ENCODE results near the gene LGALS1. TPM values are rescaled to one million over a fixed set of nuclear protein-coding genes. Genes with fewer than 3 reads are reported as not detected.
"Not testable (repeated sequence)": the region's sequence is repeated elsewhere in the genome, so short reads cannot be mapped to it uniquely, and the experiment has no call there.

Gene LGALS1
- total RNA-seq, 1 experiment from 2014 or later: 7,611 TPM

DNA sequence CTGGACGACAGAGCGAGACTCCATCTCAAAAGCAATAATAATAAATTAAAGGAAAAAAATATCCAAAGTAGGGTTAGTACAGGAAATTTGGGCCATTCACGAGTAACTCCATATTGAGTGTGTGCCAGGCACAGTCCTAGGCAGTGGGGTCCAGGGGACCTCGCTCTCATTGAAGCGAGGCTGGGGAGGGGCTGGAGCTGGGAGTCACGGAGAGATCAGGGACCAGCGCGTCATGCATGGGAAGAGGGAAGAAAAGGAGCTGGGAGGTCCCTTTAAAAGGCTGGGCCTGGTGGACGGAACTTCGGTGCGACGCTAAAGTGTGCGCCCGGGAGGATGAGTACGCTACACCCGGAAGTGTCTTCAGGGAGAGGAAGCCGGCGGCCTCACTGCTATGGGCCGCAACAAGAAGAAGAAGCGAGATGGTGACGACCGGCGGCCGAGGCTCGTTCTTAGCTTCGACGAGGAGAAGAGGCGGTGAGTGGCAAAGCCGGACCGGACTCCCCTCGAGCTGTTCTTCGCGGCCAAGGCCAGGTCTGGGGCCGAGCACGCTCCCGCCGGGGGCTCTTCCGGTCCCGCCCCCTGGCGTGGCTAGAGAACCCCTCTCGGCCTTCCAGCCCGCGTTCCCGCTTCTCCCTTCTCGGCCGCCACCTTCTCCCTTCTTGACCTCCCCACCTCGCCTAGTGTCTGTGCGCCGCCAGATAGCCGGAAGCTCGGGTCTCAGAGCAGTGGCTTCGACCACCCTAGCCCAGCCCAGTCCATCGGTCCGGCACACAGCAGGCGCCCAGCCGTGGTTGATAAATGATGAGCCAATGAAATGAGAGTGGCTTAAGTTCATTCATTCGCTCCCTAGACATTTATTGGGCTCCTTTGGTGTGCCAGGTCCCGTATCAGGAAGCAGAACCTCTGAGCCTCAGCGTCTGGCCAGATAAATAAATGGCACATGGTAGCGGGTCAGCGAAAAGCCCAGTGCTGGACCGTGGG is 10.9 kb downstream of the LGALS1 start, which contains the start of gene NOL12:
Gene NOL12, plus strand, starts transcription at position 342 of the 981 bp plus-strand sequence. Its CDS starts 50 bp downstream, at position 392.
- DNase-seq (ENCODE audit: low read depth): peak; percentile 86

DNA sequence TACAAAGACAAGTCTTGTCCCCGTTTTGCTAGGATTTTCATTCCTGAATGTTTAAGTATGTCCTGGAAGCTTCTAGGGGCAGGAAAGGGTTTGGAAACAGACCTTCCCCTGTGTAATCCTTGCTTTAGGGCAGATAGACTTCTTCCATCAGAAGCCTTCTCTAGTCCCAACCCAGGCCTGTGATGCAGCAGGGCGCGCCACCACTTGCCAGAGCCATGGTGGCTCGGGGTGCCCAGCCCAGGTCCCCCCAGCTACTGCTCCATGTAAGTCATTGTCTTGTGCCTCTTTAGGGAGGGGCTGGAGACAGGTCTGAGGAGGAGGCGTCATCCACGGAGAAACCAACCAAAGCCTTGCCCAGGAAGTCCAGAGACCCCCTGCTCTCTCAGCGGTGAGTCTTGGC is 15.0 kb downstream of the LGALS1 start:
- no peak for DNase-seq (ENCODE audit: low read depth)

DNA sequence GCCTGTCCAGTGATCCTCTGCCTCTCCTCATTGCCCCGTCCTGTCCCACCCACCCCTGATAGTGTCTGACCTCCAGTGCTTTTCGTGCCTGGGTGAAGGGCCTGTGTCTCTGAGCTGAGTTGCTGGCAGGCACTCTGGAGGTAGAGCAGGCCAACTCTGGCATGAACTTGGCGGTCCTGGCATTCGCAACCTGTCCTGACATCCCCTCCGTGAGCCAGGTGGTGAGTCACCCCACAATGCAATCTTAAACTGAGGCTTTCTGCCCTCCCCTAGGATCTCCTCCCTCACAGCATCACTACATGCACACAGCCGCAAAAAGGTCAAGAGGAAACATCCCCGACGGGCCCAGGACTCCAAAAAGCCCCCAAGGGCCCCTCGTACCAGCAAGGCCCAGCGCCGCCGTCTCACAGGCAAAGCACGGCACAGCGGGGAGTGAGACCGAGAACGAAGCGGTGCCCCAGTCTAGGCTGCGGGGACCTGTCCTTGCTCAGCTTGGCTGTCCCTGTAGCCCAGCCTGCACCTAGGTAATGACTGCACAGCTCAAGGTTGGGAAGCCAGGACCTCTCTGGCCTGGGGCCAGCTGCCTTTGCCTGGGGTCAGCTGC is 15.6 kb downstream of the LGALS1 start:
- DNase-seq (ENCODE audit: low read depth): no peak

- no peak for DNase-seq (ENCODE audit: low read depth)
Observed at GRCh38 chr22:37692627-37693285, 17.3 kb downstream of the LGALS1 start.

DNA sequence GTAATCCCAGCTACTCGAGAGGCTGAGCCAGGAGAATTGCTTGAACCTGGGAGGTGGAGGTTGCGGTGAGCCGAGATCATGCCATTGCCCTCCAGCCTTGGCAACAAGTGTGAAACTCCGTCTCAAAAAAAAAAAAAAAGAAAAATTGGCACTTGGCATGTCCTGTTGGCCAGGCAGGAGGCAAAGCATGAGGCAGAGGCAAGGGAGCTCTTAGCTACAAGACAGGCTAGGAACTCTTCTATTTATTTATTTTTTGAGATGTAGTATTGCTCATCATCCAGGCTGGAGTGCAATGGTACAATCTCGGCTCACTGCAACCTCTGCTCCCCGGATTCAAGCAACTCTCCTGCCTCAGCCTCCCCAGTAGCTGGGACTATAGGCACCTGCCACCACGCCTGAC is 18.7 kb downstream of the LGALS1 start:
- DNase-seq (ENCODE audit: low read depth): not testable (repeated sequence)

DNA sequence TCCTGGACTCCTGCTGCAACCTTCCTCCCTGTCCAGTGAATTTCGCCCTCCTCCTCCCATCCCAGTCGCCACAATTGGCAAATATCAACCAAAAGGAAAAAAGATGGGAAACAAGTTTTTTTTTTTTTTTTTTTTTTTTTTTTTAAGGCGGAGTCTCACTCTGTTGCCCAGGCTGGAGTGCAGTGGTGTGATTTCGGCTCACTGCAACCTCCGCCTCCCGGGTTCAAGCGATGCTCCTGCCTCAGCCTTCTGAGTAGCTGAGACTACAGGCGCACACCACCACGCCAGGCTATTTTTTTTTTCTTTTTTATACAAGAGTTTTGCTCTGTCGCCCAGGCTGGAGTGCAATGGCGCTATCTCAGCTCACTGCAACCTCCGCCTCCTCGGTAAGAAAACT is 20.8 kb downstream of the LGALS1 start:
- DNase-seq (ENCODE audit: low read depth): not testable (repeated sequence)

DNA sequence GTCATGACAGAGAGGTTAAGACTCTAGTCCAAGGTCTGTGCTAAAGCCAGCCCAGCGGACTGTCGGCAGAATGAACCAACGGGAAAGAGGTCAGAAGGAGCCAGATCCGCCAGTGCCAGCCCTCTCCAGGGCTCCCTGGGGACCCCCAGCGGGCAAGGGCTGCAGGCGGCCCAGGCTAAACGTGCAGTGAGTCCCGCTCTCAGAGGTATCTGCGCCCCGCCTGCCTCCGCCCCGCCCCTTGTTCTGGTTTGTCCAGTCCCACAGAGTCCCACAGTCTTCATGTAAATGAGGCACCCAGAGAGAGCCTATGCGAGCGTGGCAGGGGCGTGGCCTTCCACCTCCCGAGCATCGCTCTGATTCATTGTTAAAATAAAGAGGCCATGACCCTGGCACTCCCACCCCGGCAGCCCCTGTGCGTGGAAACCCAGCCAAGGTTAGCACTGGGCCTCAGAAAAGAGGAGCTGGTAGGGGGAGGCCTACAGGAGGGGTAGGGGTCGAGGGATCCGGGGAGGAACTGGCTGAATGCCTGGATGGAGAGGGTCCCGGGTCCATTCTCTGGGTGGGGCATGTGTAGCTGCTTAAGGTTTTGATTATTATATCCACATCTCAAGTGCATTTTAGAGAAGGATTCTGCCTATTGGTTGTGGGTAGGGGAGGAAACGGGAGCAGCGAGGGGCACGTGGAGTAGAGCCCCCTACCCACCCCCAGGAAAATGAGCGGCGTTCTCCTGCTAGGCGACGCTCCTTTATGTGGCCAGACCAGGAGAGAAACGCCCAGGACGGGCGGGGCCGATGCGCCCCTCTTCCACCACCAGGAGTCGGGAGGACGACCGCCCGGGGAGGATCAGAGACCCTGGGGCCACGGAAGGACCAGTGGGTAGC is 21.5 kb downstream of the LGALS1 start, which contains the start of gene TRIOBP:
Gene TRIOBP, plus strand, starts transcription at position 392 of the 881 bp plus-strand sequence. CDS start 4,318 bp downstream, outside the sequence.
- peak; percentile 92 for DNase-seq (ENCODE audit: low read depth)

DNA sequence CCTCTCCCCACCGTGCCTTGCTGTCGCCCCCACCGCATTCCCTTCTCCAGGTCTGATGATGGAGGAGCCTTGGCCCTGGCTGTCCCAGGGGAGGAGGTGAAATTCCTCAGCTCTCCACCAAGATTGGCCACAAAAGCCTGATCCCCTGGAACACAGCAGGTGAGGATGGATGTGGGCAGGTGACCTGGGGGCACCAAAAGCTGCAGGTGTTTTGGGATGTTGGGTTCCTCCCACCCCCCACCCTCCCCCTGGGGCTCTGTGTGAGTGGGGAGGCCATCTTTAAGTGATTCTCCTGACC is 22.1 kb downstream of the LGALS1 start:
- DNase-seq (ENCODE audit: low read depth): no peak

- no peak for DNase-seq (ENCODE audit: low read depth)
Observed at GRCh38 chr22:37701141-37701786, 25.8 kb downstream of the LGALS1 start.

- DNase-seq (ENCODE audit: low read depth): no peak
Observed at GRCh38 chr22:37703906-37704305, 28.5 kb downstream of the LGALS1 start.

DNA sequence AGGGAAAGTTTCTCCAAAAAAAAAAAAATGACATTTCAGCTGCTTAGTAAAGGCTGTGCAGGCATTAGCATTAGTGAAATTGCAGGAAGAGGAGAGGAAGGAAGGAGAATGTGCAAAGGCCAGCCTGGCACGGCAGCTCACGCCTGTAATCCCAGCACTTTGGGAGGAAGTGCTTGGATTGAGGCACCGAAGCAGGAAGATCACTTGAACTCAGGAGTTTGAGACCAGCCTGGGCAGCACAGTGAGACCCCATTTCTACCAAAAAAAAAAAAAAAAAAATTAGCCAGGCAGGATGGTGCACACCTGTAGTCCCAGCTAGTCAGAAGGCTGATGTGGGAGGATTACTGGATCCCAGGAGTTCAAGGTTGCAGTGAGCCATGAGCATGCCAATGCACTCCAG is 29.2 kb downstream of the LGALS1 start:
- no peak for DNase-seq (ENCODE audit: low read depth)

DNA sequence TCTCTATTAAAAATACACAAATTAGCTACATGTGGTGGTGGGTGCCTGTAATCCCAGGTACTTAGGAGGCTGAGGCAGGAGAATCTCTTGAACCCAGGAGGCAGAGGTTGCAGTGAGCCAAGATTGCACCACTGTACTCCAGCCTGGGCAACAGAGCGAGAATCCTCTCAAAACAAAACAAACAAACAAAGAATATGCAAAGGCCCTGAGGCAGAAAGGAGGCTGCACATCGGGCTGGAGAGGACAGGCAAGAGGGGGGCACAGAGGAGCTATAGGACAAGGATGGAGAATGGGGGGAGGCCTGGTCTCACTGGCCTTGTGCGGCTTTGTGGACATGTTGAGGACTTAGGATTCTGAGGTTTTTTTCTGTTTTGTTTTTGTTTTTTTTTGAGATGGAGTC is 29.8 kb downstream of the LGALS1 start:
- no peak for DNase-seq (ENCODE audit: low read depth)

- no peak for DNase-seq (ENCODE audit: low read depth)
Observed at GRCh38 chr22:37708580-37709444, 33.4 kb downstream of the LGALS1 start.

DNA sequence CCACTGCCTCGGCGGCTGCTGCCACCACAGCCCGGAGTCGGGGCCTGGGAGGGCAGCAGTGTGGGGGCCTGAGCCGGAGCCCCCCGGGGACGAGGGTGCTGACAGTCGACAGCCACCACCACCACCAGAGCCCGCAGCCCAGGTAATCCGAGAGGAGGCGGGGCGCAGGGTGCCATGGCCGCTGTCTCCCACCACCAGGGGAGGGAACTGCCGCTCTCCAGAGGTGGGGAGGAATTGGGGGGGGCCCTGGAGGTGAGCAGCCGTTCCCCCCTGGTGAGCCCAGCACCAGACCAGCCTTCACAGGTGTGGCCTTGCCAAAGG is 34.0 kb downstream of the LGALS1 start:
- DNase-seq (ENCODE audit: low read depth): no peak

DNA sequence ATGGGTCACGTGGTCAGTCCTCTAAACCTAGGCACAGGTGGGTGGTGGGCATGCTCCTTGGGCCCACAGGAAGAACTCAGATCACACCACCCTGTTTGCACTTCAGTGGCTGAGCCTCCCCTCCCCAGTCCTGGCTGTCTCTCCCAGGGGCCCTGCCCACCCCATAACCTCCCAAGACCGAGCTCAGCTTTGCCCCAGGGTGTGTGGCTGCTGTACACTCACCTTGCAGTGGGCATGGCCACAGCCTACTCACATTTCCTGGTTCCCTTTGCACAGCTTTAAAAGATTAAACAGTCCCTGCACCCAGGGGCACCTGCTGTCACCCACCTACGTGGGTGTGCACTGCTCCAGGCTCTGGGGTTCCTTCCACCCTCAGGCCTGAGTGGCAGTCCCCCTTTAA is 35.2 kb downstream of the LGALS1 start:
- DNase-seq (ENCODE audit: low read depth): no peak

DNA sequence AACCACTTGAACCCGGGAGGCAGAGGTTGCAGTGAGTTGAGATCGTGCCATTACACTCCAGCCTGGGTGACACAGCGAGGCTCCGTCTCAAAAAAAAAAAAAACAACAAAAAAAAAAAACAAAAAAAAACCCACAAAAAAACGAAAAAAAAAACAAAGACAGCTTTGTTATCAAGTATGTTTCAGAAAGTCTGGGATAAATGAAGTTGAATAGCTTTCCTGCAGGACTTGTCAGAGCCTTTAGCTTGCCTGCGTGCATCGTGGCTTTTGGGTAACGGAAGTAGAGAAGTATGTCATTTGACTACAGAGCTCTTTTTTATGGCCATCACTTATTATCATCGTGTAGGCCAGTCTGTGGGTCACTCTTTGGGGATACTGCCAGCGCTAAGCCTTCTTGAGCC is 36.1 kb downstream of the LGALS1 start:
- no peak for DNase-seq (ENCODE audit: low read depth)

GRCh38 chr22:37713761-37714160 is 38.3 kb downstream of the LGALS1 start:
- DNase-seq (ENCODE audit: low read depth): no peak

DNA sequence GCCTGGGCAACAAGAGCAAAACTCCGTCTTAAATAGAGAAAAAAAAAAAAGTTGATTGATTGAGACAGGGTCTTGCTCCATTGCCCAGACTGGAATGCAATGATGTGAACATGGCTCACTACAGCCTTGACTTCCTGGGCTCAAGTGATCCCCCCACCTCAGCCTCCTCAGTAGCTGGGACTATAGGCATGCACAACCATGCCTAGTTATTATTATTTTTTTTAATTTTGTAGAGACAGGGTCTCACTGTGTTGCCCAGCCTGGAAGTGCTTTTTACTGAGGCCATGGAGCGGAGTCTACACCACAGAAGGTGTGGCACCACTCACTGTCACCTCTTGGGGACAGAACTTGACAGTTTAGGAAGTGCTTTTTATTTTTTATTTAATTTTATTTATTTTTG is 39.2 kb downstream of the LGALS1 start:
- DNase-seq (ENCODE audit: low read depth): no peak

GRCh38 chr22:37715760-37716159 is 40.3 kb downstream of the LGALS1 start:
- DNase-seq (ENCODE audit: low read depth): no peak

DNA sequence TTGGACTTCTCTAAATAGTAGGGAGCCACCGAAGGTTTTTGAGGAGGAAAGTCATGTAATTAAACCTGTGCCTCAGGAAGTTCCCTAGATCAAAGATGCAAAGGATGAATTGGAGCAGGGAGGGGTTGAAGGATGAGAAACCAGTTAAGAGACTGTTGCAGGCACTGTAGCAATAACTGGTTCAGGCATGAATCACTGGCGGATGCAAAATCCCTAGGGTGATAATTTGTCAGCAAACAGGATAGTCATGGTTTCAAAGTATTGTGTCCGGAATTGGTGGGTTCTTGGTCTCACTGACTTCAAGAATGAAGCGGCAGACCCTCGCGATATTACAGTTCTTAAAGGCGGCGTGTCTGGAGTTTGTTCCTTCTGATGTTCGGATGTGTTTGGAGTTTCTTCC is 41.3 kb downstream of the LGALS1 start:
- DNase-seq (ENCODE audit: low read depth): no peak
